ENCODE data around the gene GPC3. TPM values are rescaled to one million over a fixed set of nuclear protein-coding genes. Genes with fewer than 3 reads are reported as not detected.
A peak's percentile ranks its signal among the peaks of the same experiment; 100 is the strongest.

The GPC3 gene
- total RNA-seq, 4 donors from 2014 or later: 8.4 to 28.2 (median 20.4) TPM

GRCh38 chrX:133607419-133608348 is 377.7 kb downstream of the GPC3 start:
- no peak overlapping the region for H3K4me3 ChIP-seq (replicated peaks in 1 of 3)
- intact Hi-C loops (cut with DNase I): no loop called here
- peaks cover 6 to 7% of the 10 kb centered on the region in 2 donors for H3K4me1 ChIP-seq
- peak overlapping the region in 1 of 3 donors; percentile 21 for H3K27ac ChIP-seq
- no peaks in the 10 kb centered on the region for H3K9me3 ChIP-seq
- no peaks in the 10 kb centered on the region for H3K36me3 ChIP-seq
- no peak for DNase-seq
- TF ChIP-seq, protein P1, sequence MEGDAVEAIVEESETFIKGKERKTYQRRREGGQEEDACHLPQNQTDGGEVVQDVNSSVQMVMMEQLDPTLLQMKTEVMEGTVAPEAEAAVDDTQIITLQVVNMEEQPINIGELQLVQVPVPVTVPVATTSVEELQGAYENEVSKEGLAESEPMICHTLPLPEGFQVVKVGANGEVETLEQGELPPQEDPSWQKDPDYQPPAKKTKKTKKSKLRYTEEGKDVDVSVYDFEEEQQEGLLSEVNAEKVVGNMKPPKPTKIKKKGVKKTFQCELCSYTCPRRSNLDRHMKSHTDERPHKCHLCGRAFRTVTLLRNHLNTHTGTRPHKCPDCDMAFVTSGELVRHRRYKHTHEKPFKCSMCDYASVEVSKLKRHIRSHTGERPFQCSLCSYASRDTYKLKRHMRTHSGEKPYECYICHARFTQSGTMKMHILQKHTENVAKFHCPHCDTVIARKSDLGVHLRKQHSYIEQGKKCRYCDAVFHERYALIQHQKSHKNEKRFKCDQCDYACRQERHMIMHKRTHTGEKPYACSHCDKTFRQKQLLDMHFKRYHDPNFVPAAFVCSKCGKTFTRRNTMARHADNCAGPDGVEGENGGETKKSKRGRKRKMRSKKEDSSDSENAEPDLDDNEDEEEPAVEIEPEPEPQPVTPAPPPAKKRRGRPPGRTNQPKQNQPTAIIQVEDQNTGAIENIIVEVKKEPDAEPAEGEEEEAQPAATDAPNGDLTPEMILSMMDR (IDR thresholded peaks at IDR 0.05): no peak
- TF ChIP-seq POLR2A (IDR thresholded peaks at IDR 0.05): no peak
- H3K27me3 ChIP-seq: no peaks in the 10 kb centered on the region
- WGBS, 2 donors: 82 to 84% methylated on average over 5 of the region's 5 CpGs

GRCh38 chrX:133606990-133607389 is 378.4 kb downstream of the GPC3 start:
- Histone ChIP-seq H3K27me3 (no peaks in the 10 kb centered on the region), H3K4me3 (replicated peaks in 1 of 3) (no peak overlapping the region), H3K9me3 (no peaks in the 10 kb centered on the region), H3K27ac (no peak overlapping the region), H3K4me1 (peaks cover 6 to 7% of the 10 kb centered on the region in 2 donors), H3K36me3 (no peaks in the 10 kb centered on the region)
- DNase-seq: no peak
- TF ChIP-seq POLR2A (IDR thresholded peaks at IDR 0.05): no peak
- TF ChIP-seq, protein P1 (IDR thresholded peaks at IDR 0.05): no peak
- WGBS, 2 donors: 75 to 93% methylated on average over 1 of the region's 1 CpG
- intact Hi-C loops (cut with DNase I): no loop called here

- no peaks in the 10 kb centered on the region for H3K27me3 ChIP-seq
- H3K9me3 ChIP-seq: no peaks in the 10 kb centered on the region
- DNase-seq: no peak
- H3K4me3 ChIP-seq (replicated peaks in 1 of 3): no peak overlapping the region
- H3K36me3 ChIP-seq: no peaks in the 10 kb centered on the region
- peaks cover 6 to 7% of the 10 kb centered on the region in 2 donors for H3K4me1 ChIP-seq
- TF ChIP-seq POLR2A (IDR thresholded peaks at IDR 0.05): no peak
- TF ChIP-seq, protein P1 (IDR thresholded peaks at IDR 0.05): no peak
- H3K27ac ChIP-seq: no peak overlapping the region
- WGBS, 2 donors: 75 to 85% methylated on average over 7 of the region's 7 CpGs
- intact Hi-C loops (cut with DNase I): no loop called here
Measured at GRCh38 chrX:133604801-133605200, 380.6 kb downstream of the GPC3 start.

GRCh38 chrX:133602881-133603280 is 382.5 kb downstream of the GPC3 start:
- Histone ChIP-seq H3K4me3 (replicated peaks in 1 of 3) (no peak overlapping the region), H3K27me3 (no peaks in the 10 kb centered on the region), H3K27ac (no peak overlapping the region), H3K36me3 (no peaks in the 10 kb centered on the region), H3K9me3 (no peaks in the 10 kb centered on the region), H3K4me1 (peaks cover 0 to 5% of the 10 kb centered on the region in 2 donors)
- TF ChIP-seq POLR2A (IDR thresholded peaks at IDR 0.05): no peak
- TF ChIP-seq, protein P1 (IDR thresholded peaks at IDR 0.05): no peak
- 95 to 96% methylated on average over 4 of the region's 4 CpGs for WGBS, 2 donors
- intact Hi-C loops (cut with DNase I): no loop called here
- DNase-seq: no peak

DNA sequence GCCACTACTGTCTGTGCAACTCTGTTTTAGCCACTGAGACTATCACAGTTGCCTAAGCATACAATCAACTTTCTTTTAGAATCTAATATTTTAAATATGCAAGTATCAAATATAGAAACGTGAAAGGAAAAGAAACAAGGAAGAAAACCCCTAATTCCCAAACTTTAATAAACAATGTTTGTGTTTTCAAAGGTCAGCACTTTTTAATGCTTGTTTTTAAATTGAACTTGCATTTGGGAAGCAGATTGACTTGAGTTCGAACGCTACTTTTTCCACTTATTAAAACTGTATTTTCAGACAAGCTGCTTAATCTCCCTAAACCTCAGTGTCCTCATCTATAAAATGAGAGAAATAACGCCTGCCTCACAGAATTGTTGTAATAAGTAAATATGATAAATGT is 384.3 kb downstream of the GPC3 start:
- Histone ChIP-seq H3K9me3 (no peaks in the 10 kb centered on the region), H3K36me3 (no peaks in the 10 kb centered on the region), H3K27me3 (no peaks in the 10 kb centered on the region), H3K4me1 (no peaks in the 10 kb centered on the region), H3K27ac (no peak overlapping the region), H3K4me3 (replicated peaks in 1 of 3) (no peak overlapping the region)
- TF ChIP-seq, protein P1 (IDR thresholded peaks at IDR 0.05): no peak
- no peak for TF ChIP-seq POLR2A (IDR thresholded peaks at IDR 0.05)
- DNase-seq: no peak
- 76 to 90% methylated on average over 4 of the region's 4 CpGs for WGBS, 2 donors
- intact Hi-C loops (cut with DNase I): no loop called here

Data from thyroid gland (tissue), 4 donors.